Superior temporal gyrus (tissue), 1 donor: ENCODE data around the gene UQCRC2.
"Not testable (repeated sequence)": the region's sequence is repeated elsewhere in the genome, so short reads cannot be mapped to it uniquely, and the experiment has no call there.

Experiments
- DNase-seq: peaks from one replicate; pipeline ENCODE4 v3.0.0-alpha.2; 2016; ENCODE audit errors: extremely low spot score

Gene UQCRC2

DNA sequence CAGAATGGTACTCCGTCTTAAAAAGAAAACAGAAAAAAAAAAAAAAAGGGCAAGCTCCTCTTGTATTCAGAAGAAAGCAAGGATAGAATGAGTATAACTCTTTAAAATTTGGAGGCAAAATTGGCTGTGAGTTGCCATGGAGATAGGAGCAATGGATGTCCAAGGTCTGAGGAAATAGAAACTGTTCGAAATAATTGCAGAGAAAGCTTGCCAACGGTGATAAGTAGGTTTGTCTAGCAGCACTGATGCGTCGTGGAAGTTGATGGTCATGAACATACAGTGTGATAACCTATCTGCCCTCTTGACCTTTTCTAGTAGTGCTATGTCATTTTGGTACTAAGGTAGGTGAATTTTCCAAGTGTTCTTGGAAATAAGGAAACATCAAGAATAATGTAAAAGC is 57.7 kb downstream of the UQCRC2 start:
- DNase-seq, result no peak

DNA sequence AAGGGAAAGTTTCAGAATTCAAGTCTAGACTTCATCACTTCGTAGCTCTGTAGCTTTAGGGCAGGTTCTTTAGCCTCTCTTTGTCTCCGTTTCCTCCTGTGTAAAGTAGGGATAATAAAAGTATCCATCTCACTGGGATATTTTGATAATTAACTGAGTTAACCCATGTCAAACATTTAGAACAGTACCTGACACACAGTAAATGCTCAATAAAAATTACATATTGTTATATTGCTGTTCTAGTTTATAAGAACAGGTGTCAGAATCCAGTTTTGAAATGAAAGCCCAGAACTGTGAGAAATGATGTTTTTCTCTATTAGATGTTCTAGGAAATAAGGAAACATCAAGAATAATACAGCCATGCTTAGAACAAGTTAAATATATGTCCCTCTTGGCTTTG is 59.1 kb downstream of the UQCRC2 start:
- DNase-seq, result no peak

- no peak for DNase-seq
These were observed 60.3 kb downstream of the UQCRC2 start for GRCh38 chr16:22013486-22013885.

GRCh38 chr16:22014271-22014873 is 61.2 kb downstream of the UQCRC2 start:
- no peak for DNase-seq

DNA sequence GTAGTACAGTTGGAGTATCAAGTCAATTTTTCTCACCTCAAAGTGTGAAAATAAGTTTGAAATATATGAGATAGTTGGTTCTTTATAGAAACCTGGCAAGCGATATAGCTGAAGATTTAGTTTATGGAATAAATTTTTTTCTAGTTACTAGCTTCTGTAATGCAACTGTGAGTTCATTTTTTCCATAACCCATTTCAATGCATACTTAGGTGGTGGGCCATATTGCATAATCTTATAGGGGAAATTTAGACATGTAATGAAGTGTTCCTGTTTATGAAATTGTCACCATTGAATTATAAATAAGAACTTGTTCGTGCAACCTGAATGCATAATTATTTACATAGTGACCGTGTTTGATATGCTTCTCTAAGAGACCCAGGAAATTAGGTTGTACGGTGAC is 63.8 kb downstream of the UQCRC2 start:
- no peak for DNase-seq

DNA sequence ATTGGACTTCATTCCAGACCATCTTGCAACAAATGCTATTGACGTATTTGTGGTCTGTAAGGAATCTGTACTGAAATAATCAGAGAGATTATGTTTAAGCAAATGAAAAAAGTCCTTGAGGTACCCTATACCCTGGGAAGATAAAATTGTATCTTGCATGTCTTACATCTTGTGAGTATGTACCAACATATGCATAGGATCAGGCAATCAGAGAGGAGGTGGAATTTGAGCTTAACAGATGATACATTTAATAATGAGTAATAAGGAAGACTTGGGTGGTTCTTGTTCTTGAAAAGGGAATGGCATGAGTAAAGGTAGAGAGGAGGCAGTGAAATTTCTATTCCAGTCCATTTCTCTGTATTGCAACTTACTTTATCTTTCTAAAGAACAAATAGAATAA is 65.4 kb downstream of the UQCRC2 start:
- DNase-seq, result no peak

- DNase-seq, result no peak
These were observed 69.0 kb downstream of the UQCRC2 start for GRCh38 chr16:22022151-22022550.

DNA sequence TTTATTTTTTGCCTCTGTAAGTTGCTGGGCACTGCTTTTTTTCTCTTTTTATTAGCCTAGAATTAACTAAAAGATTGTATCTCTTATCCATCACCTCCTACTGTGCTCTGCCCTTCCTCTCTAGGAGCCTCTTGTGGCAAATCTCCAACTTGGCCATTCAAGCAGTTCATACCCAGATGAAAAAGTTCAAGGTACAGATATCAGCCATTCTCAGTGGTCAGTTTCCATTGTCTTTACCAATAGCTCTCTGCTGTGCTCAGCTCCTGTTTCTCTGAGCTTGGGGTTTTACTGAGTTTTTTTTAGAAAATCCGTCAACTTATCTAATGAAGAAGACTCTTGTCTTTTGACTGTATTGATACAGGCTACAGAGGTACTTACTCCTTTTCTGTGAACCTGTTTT is 70.3 kb downstream of the UQCRC2 start:
- DNase-seq, result no peak

- not testable (repeated sequence) for DNase-seq
These were observed 71.6 kb downstream of the UQCRC2 start for GRCh38 chr16:22024785-22025184.

- DNase-seq, result no peak
These were observed 74.5 kb downstream of the UQCRC2 start for GRCh38 chr16:22027633-22028032.

DNA sequence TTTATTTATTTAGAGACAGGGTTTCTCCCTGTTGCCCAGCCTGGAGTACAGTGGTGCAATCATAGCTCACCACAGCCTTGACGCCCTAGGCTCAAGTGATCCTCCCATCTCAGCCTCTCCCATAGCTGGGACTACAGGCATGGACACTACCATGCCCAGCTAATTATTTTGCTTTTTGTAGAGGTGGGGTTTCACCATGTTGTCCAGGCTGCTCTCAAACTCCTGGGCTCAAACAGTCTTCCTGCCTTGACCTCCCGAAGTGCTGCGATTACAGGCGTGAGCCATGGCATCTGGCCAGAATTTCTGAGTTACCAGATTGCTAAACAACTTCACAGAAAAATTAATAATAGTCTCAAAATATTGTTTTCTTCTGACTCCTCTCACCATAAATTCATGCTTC is 76.5 kb downstream of the UQCRC2 start:
- no peak for DNase-seq

DNA sequence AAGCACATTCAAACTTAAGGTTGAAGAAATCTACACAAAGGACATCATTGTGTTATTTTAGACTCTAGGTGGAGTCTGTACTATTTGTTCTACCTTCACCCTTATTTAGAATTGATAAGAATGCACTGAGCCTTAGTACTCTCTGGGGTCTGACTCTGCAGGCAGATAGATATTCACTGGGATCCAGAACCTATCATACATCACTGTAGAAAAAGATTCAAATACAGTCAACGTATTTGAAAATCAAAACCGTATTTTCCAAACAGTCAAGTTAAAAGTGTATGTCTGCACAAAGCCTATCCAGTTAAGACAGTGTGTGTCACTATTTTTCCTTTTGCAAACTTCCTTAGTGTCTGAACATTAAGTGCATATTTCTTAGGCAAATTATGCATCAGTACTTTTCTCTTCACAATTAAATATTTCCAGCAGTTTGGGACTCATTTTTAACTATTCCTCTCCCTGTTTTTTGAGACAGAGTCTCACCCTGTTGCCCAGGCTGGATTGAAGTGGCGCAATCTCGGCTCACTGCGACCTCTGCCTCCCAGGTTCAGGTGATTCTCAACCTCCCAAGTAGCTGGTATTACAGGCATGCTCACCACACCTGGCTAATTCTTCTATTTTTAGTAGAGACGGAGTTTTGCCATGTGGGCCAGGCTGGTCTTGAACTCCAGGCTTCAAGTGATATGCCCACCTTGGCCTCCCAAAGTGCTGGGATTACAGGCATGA is 77.1 kb downstream of the UQCRC2 start:
- DNase-seq, result no peak

DNA sequence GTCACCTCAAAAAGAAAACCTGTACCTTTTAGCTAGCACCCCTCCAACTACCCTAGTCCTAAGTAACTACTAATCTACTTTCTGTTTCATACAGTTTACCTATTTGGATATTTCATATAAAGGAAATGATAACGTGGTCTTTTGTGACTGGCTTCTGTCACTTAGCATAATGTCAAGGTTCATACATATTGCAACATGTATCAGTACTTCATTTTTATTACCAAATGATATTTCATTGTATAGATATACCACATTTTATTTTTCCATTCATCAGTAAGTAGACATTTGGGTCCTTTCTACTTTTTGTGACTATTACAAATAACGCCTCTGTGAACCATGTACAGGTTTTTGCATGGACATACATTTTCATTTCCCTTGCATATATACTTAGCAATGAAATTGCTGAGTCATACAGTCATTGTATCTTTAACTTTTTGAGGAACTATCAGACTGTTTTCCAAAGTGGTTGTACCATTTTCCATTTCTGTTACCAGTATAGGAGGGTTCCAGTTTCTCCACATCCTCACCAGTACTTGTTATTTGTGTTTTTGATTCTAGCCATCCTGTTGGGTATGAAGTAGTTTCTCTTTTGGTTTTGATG is 78.4 kb downstream of the UQCRC2 start:
- no peak for DNase-seq
